Ecto neural progenitor cell (in vitro differentiated cells): ENCODE measurements around the gene TBPL2.
"Not testable (repeated sequence)": the region's sequence is repeated elsewhere in the genome, so short reads cannot be mapped to it uniquely, and the experiment has no call there.

ENCODE experiments used
- DNase-seq: peaks from one replicate; pipeline ENCODE4 v3.0.0-alpha.2; 2018; ENCODE audit warnings: low spot score

The TBPL2 gene

DNA sequence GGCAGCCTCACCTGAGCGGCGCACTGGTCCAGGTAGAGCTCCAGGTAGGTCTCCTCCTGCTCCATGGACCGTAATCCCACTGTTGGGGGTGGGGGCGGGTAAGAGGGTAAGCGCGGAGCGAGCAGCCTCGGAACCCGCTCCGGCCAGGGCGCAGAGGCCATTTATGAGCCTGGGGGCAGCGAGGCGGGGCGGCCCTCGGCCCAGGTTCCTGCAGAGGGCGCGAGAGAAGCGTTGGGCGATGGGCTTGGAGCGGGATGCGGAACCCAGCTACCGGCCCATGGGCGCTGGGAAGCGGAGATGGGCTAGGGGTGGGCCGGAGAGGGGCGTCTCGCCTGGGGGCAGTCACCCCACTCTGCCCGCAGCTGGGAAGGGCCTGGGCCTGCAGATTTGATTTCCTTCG lies at the start of gene TBPL2:
Gene TBPL2 (minus strand): TSS at position 232 of the 400 bp plus-strand sequence. CDS start 167 bp downstream, at position 65.
- DNase-seq, result peak; percentile 69

GRCh38 chr14:55488204-55488603 lies 47.8 kb upstream of the TBPL2 start:
- DNase-seq, result no peak

- DNase-seq, result no peak
Observed at GRCh38 chr14:55482936-55483605, 42.7 kb upstream of the TBPL2 start.

GRCh38 chr14:55481769-55482168 lies 41.4 kb upstream of the TBPL2 start:
- DNase-seq, result no peak

- no peak for DNase-seq
Observed at GRCh38 chr14:55477680-55478079, 37.3 kb upstream of the TBPL2 start.

GRCh38 chr14:55476448-55476847 lies 36.0 kb upstream of the TBPL2 start:
- not testable (repeated sequence) for DNase-seq

GRCh38 chr14:55473786-55474185 lies 33.4 kb upstream of the TBPL2 start:
- no peak for DNase-seq

GRCh38 chr14:55470025-55470424 lies 29.6 kb upstream of the TBPL2 start:
- DNase-seq, result no peak

GRCh38 chr14:55467307-55467706 lies 26.9 kb upstream of the TBPL2 start:
- no peak for DNase-seq

GRCh38 chr14:55458800-55459515 lies 18.5 kb upstream of the TBPL2 start:
- DNase-seq, result no peak

- DNase-seq, result no peak
Observed at GRCh38 chr14:55457496-55457895, 17.1 kb upstream of the TBPL2 start.

DNA sequence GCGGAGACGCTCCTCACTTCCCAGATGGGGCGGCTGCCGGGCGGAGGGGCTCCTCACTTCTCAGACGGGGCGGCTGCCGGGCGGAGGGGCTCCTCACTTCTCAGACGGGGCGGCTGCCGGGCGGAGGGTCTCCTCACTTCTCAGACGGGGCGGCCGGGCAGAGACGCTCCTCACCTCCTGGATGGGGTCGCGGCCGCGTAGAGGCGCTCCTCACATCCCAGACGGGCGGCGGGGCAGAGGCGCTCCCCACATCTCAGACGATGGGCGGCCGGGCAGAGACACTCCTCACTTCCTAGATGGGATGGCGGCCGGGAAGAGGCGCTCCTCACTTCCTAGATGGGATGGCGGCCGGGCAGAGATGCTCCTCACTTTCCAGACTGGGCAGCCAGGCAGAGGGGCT lies 16.0 kb upstream of the TBPL2 start:
- not testable (repeated sequence) for DNase-seq

DNA sequence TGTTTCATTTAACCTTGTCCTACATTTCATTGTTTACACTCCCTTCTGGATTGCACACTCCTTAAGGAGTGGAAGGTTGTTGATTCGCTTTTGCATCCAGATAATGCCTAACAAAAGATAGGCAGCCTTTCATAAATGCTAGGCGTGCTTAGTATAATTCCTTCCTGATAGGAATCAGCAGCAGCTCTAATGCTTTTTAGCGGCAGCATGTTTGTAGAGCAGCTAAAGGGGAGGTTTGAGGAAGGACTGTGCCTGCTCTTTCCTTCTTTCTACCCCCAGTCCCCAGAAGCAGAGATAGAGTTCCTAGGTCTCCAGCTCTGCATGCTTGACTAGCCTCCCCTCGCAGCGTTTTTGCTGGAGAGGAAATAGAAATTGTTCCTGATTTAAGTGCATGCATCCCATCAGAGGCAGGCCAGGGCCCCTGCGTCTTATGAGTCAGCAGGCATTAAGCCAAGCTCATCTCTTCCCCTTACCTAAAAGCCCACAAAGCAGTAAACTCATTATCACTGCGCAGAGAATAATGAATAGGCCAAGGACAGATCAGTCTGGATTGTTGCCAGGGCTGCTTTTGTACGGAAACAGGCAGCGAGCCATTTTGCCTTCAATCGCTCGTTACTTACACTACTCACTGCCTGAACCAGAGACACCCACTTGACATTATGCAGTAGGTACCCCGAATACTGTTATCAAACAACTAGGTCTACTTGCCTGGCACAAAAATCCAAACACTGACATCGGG lies 14.0 kb upstream of the TBPL2 start:
- no peak for DNase-seq

DNA sequence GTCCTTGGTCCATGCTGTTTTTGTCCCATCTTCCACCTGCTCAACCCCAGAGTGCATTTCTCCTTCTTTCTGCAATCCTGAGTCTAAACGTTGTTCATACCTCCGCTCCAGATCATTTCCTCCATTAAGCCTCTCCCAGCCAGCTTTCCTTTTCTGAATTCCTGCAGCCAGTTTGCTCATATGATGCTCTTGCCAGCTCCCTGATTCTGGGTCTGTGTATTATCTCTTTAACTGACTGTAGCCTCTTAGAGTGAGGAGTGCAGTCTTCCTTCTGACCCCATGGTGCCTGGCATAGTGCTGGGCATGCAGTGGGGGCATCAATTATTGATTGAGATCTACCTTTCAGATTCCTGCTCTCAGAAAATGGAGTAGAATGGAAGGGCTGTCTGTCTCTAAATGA lies 11.5 kb upstream of the TBPL2 start:
- no peak for DNase-seq

DNA sequence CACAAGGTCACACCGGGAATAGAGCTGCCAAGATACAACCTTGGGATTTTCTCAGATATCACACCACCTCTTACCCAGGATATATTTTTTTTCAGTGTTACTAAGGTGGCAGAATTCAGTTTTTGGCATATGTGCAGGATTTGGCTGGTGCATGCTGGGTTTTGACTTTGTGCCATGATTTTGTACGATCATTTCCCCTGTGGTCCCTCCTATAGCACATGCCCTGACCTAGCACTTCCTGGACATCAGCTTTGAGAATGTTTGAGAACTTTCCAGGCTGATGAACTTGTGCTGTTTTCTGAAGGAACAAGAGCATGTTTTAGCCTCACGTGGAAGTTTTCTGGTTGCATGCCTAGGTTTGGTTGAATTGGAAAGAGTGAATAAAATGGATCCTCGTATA lies 11.0 kb upstream of the TBPL2 start:
- no peak for DNase-seq

DNA sequence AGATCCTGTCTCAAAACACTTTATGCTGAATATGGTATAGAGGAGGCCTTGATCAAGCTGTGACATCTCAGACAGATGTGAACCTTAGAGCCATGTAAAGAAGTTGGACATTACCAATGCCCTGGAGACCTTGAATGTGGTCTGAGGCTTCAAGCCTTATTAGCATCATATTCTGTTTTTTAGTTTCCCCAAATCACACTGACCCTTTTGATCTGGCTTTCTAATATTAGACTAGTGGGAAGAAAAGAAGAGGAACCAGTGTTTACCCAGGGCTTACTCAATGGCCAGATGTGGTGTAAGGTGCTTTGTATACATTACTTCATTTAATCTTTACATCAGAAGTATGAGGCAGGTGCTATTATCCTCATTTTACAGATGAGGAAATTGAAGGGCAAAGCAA lies 10.6 kb upstream of the TBPL2 start:
- DNase-seq, result no peak

DNA sequence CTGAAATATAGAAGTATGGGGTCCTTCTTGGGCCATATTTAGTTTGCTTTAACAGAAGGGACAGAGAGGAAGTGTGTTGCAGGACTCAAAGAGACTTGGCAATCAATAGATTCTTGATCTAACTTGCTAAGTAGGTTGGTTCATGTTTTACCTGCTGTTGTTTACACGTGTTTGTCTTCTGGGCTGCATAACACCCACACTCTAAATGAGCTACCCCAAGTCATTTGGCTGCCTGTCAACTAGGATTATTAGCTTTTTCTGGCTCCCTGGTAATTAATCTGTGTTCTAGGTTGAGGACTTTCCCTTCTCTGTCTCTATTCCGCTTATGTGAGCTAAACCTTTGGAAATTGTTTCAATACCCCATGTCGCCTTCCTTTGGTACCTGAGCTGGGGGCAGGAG lies 10.1 kb upstream of the TBPL2 start:
- no peak for DNase-seq

DNA sequence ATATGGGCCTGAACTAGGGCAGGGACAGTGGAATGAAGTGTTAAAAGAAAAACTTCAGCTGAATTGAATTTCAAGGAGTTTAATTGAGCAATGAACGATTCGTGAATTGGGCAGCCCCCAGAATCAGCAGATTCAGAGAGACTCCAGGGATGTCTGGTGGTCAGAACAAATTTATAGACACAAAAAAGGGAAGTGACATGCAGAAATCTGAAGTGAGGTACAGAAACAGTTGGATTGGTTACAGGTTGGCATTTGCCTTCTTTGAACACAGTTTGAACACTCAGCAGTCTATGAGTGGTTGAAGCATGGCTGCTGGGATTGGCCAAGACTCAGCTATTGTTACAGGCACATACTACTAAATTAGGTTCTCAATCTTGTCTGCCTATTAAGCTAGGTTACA lies 9.7 kb upstream of the TBPL2 start:
- no peak for DNase-seq

- DNase-seq, result no peak
Observed at GRCh38 chr14:55449116-55449515, 8.7 kb upstream of the TBPL2 start.

DNA sequence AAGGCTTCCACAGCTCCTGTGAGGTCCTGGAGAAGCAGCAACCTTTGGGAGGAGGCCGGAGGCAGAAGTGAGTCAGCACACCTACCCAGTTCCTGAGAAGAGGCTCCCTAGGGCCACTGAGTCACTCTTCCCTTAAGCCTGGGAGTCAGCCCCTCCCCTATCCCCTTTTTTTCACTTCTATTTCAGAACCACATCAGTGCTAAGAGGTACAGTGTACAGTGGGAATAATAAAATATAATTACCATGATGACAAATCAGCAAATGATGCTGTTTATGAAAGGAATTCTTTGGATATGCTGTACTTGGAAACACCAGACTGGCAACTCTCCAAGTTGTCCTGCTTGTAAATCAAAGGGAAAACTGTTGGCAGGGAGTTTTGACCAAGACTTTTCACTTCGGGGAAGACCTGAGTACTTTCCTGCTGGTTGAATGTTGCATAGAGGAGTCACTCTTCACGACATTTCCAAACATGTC lies 7.8 kb upstream of the TBPL2 start:
- no peak for DNase-seq

DNA sequence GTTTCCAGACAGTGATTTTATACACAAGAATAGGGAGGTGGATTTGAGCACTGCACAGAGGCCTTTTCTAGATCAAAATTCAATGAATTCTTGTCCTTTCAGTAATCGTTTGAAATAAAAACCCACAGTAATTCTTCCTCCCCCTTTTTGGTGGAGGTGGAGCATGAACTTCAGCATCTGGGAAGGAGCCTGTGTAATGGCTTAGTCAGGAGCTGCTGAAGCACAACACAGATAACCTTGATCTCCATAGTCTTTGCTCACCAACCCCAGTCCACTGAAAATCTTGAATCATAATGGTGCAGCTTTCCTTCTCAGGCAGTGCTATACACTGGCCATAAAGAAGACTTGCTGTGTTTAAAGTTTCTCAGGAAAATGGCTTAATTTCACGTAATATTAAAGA lies 6.4 kb upstream of the TBPL2 start:
- DNase-seq, result no peak

- peak; percentile 74 for DNase-seq
Observed at GRCh38 chr14:55446127-55446736, 5.8 kb upstream of the TBPL2 start.

GRCh38 chr14:55441286-55441685 lies 870 bp upstream of the TBPL2 start:
- DNase-seq, result no peak
